HTERT RPE-1 (cell line): Measurements from ENCODE around the gene XPC.

Experiments
- in situ Hi-C: fragments of 300-500 bp; cut with MboI; formaldehyde crosslinking; loops from 4 replicates; pipeline ENCODE4 v1.14.3; 2020; ENCODE audit warnings: low sequenced_read_pairs

Gene XPC

DNA sequence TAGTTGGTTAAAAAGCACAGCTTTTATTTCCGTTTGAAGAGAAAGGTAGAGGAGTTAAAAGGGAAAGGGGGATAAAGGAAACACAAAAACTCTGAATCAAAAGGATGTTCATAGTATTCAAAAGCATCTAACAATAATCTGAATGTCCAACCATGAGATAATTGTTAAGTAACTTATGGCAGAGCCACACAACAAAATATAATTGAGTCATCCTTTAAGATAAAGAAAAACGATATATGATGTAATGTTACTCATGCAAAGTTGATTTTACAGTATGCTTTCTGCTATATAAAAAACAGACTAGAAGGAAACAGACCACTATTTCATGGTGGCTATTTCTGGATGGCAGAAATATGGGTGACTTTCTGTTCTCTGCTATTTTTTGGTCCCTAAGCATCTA, 3.9 kb downstream of the XPC start:
- in situ Hi-C loops, result no loop called here

DNA sequence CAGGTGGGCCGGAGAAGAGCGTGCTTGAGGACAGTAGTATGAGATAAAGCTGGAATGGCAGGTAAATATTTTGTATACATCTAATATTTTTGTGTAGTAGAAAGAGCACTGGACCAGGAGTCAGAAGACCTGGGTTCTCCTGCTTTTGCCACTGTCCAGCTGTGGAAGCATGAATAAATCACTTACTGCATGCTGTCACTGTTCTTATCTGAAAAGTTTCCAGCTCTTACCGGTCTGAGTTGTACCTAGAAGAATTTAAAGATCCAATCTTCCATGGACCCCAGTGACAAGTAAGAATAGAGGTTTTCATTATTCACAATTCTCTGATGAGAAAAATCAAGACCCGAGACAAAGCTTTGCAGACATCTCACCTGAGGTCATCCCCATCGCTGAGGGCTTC, 5.9 kb downstream of the XPC start:
- in situ Hi-C loops, result no loop called here

DNA sequence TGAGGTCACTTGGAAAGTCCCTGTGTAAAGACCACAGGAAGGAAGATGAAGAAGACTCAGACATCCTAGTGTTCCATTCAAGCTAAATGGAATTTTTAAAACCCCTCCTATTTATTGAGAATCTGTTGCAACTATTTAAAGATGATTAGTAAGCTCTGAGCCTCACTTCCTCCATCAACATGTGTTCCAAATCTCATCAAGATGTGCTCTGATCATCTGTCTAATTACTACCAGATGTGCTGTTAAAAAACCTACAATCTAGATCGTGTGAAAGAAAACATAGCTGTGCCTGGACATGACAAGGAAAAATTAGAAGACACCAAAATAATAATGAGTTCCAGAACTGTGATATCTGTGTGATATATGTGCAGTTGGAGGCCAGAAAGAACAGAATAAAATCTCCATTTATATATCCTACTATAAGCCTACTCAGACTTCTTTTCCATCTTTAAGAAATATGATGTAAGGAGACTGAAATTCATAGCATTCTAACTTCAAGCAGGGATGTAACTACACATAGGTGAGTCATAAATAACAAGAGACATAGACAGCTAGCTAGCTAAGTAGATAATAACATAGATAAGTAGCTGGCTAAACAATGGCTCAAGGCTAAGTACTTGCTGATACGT, 7.8 kb downstream of the XPC start:
- in situ Hi-C loops, result no loop called here

DNA sequence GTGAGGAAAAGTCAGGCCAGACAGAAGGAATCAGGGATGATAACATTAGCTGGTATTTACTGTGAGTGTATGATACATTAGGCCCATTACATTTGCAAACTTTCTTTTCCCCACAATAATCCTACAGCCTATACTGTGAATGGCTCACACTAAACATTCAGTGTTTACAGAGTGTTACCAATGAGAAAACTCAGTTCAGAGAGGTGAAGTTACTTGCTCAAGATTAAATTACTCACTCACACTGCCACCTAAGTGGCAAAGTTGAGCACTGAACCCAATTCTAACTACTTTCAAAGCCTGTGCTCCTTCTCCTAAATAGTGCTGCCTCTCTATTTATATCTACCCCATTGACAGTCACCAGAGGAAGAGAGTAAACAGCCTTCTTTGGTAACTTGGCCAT, 8.5 kb downstream of the XPC start:
- in situ Hi-C loops, result no loop called here

DNA sequence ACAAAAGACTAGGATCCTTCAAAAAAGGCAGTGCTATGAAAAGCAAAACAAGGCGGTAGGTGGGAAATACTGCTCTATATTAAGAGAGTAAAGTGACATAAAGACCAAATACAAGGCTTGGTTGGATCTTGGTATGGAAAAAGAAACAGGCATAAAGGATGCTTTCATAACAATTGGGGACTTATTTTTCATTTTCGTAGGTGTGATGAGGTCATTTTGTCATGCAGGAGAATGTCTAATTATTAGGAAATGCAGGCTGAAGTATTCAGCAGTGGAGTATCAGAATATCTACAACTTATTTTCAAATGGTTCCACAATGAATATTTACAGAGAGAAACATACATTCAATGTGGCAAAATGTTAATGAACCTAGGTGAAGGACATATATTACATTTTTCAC, 9.0 kb downstream of the XPC start:
- in situ Hi-C loops, result no loop called here

DNA sequence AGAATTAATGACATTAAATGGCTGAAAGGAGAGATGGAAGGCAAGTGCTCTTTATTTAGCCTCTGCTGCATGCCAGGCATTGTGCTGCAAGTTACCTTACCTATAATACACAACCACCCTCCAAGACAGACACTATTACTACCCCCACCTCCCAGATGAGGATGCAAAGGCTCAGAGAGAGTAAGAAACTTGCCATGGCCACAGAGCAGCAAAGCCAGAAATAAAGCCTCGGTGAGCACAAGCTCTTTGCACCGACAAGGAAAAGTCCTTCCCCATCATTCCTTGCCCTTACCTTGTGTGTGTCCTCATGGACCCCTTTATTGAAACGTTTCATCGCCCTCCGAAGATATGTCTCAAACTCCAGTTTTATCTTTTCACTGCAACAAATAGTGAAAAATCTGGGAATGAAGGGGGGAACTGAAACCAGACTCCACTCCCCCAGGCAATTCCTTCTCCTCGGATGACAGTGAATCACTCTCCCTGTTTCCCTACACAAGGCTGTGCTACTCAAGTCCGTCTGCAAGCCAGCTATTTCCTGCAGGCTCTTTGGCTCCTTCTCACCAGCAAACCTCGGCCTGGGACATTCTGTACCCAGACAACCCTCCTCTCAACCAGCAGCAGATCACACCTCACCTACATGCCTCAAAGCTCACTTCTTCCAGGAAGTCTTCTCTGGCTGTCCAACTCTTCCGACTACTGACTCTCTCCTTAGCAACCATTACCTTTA, 11.4 kb downstream of the XPC start:
- in situ Hi-C loops, result no loop called here

DNA sequence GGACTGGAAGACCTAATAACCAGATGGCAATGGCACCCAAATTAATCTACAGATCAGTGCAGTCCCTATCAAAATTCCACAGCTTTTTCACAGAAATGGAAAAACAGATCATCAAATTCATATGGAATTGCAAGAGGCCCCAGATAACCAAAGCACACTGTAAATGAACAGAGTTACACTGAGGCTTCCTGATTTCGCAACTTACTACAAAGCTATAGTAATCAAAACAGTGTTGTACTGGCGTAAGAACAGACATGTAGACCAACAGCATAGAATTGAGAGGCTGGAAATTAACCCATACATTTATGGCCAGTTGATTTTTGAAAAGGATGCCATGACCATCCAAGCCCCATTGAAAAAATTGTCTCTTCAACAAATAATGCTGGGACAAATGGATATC, 16.2 kb downstream of the XPC start:
- in situ Hi-C loops, result no loop called here

DNA sequence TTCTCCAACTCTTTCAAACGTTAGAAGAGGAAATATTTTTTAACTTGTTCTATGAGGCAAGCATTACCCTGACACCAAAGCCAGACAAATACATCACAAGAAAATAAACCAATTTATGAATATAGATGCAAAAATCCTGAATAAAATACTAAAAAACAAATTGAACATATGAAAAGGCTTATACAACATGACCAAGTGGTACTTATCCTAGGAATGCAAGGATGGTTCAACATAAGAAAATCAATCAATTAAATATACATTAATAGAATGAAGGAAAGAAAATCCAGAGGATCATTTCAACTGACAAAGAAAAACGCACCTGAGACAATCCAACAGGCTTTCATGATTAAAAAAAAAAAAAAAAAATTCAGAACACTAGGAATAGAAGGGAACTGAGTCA, 17.1 kb downstream of the XPC start:
- in situ Hi-C loops, result no loop called here

DNA sequence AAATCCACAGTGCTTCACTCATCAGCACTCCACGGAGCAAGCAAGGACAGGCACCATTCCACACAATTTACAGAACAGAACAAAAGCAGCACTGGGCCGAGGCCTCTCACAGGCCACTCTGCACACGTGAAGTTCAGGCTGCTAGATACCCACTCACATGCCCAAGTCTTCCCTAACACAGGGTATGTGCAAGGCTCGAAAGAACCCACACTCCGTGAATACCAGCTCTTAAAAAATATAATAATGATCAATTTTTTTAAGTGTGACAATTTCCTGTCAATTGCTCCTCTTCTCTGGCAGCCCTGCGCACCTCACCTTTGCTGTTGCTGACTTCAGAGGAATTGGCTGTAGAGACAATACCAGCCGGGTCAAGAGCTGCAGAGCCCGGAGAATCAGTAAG, 19.0 kb downstream of the XPC start:
- in situ Hi-C loops, result no loop called here

DNA sequence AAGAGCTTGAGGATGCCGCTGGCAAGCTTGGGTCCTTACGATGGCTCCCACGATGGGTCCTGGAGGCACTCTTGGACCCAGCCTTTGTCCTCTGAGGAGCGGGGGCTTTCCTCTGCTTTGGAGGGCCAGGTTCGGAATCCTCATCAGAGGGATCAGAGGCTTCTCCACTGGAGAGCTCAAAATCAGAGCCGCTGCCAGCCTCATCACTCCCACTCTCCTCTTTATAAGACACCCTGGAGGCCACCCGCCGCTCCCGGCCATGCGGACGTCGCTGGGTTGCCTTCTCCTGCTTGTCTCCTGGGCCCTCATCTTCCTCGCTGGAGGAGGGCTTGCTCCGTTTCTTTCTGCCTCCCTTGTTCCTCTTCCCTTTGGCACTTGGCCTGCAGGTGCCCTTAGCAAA, 20.0 kb downstream of the XPC start:
- in situ Hi-C loops, result no loop called here

DNA sequence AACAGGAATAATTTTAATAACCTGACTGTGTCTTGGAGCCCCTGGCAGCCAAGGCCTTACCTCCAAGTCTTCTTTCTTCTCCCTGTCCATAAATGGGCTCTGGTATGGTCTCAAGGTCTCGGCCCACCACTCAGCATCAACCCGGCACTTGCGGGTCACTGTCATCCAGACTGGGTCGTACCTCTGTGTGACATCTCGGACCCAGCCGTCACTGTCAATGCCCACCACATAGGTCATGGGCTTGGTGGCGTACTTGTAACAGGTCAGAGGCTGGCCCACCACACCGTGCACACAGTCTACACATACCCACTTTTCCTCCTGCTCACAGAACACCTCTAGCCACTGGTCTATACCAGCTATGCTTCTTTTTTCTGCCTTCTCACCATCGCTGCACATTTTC, 20.4 kb downstream of the XPC start:
- in situ Hi-C loops, result no loop called here

DNA sequence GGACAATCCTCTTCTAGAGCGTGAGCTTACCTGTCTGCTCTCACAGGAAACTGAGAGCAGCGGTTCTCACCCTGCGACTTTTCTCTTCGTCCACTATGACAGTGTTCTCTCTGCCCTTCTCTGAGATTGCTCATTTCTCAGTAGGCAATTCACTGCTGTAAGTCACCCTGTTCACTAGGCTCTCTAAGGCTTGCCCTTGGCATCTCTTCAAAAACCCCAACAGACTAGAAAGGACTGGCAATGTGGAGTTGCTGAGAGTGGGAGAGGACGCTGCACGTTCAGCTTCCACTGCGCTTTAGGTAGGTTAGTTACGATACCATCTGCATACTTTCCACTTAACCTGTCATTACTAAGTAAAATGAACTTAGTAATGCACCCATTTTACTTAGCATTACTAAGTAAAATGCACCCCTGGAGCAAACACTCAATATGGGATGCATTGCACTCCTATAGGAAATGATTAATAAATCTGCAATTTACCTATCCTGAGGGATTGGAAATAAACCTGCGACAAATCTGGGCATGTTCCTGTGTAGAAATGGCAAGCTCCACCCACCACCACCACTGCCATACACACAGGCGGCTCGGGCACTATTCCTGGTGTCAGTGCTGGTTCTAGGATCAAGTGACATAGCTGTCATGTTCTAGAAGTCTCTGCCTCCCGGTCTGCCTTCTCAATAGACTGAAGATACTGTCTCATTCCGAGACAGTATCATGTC, 21.4 kb downstream of the XPC start:
- in situ Hi-C loops, result no loop called here

DNA sequence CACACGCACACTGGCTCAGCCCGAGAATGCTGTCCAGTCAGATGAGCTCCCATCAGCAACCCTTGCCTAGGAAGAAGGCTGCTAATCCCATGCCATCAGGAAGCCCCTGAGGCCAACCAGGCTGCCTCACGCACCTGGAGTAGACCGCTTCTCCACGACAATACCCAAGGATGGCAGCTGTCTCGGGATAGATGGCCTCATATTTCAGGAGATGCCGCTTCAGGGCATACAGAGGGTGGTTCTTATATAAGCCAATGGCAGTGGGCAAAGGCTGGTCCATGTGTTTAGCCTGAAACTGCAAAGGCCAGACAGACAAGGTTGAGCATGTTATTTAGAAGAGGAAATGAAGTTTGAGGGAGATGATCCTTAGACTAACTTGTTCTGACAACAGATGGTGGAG, 22.2 kb downstream of the XPC start:
- in situ Hi-C loops, result no loop called here

DNA sequence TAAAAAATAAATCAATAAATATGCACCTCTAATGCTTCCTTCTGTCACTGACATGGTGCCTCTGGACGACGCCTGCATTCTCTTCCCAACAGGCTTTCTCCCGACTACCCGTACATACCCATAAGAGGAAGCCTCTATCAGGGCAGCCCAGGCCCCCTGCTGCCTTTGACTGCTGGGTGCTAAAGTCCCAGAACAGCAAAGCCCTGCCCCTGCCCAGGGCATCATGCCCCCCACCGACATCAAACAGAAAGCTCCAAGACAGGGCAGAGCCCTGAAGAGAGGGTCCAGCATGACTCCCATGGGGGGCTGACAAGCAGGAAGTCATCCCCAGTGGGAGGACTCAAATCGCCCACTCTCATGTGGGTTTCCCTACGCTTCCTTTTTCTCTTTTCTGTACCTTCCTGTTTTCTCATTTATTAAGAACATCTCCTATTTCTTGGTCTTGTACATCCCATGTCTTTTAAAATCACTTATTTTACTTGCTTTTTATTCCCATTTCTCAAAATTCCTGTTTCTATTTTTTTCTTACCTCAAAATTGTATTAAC, 23.4 kb downstream of the XPC start:
- in situ Hi-C loops, result no loop called here

DNA sequence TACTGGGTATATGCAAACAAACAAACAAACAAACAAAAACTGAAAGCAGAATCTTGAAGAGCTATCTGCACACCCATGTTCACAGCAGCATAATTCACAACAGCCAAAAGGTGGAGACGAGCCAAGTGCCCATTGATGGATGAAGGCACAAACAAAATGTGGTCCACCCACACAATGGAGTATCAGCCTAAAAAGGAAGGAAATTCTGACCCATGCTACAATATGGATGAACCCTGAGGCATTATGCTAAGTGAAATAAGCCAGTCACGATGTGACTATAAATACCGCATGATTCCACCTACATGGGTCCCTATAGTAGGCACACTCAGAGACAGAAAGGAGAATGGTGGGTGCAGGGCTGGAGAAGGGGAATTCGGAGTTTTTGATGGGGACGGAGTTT, 24.1 kb downstream of the XPC start:
- in situ Hi-C loops, result no loop called here

DNA sequence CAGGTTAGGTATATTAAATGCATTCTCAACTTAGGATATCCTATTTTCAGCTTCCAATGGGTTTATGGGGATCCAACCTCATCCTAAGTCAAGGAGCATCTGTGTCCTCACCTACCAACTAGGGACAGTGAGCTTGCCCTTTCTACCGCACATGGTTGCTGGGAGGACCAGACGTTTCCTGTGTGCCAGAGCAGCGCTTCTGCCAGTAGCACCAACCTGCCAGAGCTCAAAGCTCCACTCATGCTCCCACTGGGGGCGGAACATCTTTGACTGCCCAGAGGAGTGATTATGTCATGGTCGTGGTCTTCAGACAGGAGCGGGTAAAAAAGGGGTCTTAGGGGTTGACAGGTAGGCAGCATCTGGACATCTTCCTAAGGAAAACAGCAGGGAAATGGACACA, 24.7 kb downstream of the XPC start:
- in situ Hi-C loops, result no loop called here

DNA sequence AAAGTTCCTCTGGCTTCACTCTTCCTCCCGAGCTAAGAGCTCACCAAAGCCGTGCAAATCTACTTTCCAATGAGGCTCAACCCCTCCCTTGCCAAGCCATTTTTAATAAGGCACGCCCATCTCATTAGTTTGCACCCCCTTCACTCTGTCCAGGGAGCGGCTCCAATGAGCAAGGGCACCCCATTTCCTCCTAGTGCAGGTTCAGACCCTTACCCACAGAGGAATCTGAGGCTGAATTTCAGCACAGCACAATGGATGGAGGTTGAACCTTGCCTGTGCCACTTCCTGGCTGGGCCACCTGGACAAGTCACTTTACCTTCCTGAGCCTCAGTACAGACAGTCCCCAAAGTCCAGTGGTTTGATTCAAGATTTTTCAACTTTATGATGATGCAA, 25.4 kb downstream of the XPC start:
- in situ Hi-C loops, result no loop called here

DNA sequence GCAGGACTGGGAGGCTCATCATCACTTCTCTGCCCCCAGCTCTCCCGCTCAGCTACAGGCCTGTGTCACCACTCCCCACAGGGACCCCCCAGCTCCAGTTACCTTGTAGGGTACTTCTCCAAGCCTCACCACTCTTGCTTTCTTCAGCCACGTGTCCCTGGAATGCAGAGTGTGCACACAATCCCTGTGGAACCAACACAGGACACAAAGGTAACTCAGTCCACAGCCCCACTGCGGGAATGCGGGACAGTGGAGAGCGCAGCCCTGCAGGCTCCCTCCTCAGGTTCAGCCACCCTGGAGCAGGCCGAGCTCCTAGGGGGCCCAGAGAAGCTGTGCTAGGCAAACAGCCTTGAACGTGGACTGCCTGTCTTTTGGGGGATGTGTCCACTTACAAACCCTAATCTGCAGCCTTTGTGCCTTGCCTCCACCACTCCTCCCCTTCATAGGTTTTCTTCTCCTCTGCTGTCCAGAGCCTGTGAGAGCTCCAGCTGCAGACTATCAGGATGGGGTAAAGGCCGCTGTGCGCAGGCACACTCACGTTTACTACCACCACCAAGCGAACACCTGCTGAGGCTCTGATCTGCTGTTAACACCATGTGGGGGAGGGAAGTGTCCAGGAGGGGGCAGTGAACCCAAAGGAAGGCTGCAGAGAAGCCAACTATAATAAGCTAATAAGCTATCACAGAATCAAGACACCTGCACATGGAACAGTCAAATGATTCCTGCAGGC, 26.0 kb downstream of the XPC start:
- in situ Hi-C loops, result no loop called here

DNA sequence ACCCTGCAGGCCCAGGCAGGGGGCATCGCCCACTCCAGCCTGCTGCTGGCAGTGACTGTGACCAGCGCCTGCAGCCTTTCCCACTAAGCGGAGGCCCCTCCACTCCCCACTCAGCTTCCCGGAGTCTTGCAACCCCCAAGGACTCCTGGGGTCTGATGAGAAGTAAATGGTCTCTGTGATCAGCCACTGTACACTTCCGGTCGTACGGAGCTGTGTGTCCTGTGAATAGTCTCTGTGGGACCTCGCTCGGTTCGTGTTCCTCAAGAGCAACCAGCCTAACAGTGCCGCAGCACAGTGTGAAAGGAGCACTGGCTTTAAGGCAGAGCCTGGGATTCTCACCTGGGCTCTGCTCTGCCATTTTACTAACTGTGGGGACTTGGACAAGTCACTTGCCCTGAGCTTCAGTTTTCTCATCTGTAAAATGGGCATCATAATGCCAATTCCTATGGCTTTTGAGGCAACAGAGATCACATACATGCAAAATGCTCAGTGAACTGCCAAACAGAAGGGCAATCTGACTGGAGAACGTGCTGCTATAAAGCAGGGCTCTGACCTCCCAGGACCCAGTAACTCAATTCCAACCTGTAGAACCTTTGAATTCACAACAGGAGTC, 26.8 kb downstream of the XPC start:
- in situ Hi-C loops, result no loop called here

DNA sequence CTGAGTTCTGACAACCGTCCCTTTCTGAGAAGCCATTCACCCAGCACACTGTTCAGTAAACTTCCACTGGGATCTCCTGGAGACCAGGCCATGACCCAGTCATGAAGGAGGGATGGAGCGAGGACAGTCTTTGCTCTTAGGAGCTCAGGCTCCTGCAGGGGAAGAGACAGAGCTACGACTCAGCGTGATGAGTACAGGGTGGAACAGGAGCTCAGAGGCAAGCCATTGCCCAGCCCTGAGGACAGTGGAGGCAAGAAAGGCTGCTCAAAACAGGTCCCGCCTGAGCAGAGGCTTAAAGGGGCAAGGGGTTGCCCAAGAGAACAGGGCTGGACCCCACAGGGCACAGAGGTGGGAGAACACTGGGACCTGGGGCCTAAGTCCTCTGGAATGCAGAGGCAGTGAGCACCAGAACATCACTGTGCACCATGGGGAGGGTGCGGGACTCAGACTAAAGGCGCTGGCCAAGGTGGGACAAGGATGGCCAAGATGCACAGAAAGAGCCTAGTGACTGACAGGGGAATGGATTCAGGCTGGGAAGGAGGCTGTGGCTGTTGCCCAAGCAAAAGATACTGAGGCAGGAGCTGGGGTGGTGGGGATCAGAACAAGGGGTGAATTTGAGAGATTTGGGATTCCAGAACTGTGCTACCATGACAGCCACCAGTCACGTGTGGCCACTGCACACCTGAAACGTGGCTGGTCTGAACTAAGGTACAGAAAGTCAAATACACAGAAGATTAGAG, 27.7 kb downstream of the XPC start:
- in situ Hi-C loops, result no loop called here
